IMR-90 (cell line): ENCODE measurements around the gene GNAI2. TPM values are rescaled to one million over a fixed set of nuclear protein-coding genes. Genes with fewer than 3 reads are reported as not detected.

ENCODE experiments used
- ATAC-seq: fragments of 200-7000 bp; cut with Tn5 transposase; 2 replicates; pipeline ENCODE4 v1.9.1; 2020; ENCODE audit warnings: low read depth, mild to moderate bottlenecking, moderate library complexity
- BruUV-seq: library from RNA; stranded (reverse); fragments of 400-500 nt; replicated peaks from 2 replicates; lab custom pipeline; 2021; lab: Mats Ljungman, UMichigan
- CTCF ChIA-PET: fragments of 300-600 bp; formaldehyde crosslinking; extraction: SDS; loops from one replicate; lab custom pipeline; 2021; ENCODE audit warnings: antibody characterized with exemption; lab: Yijun Ruan, JAX
- POLR2A ChIA-PET: fragments of 300-600 bp; sonication (Branson Sonifier 250); formaldehyde crosslinking; loops from one replicate; lab custom pipeline; 2022; ENCODE audit warnings: antibody characterized with exemption; ENCODE audit not compliant: unreplicated experiment; lab: Charles Lee
- DNase-seq: peaks from one replicate; pipeline ENCODE4 v3.0.0; 2013
- H2AFZ ChIP-seq: replicated peaks from 2 replicates; pipeline ENCODE3; 2013; ENCODE audit warnings: low read length, mild to moderate bottlenecking; ENCODE audit not compliant: poor library complexity
- H2AK5ac ChIP-seq: 2 replicates; pipeline ENCODE4 v1.6.1; 2013; ENCODE audit warnings: low read depth, low read length, inconsistent platforms
- H2AK9ac ChIP-seq: replicated peaks from 2 replicates; pipeline ENCODE3; 2013; ENCODE audit warnings: mild to moderate bottlenecking, low read depth, low read length, moderate library complexity; ENCODE audit not compliant: poor library complexity
- H2BK120ac ChIP-seq: 2 replicates; pipeline ENCODE4 v1.6.1; 2013; ENCODE audit warnings: low read depth, low read length, inconsistent platforms
- H2BK15ac ChIP-seq: 3 replicates; pipeline ENCODE4 v1.6.1; 2013; ENCODE audit warnings: low read depth, low read length, inconsistent platforms
- H2BK20ac ChIP-seq: 2 replicates; pipeline ENCODE4 v1.6.1; 2013; ENCODE audit warnings: low read depth, mild to moderate bottlenecking, inconsistent platforms, low read length, moderate library complexity
- H2BK5ac ChIP-seq: 2 replicates; pipeline ENCODE4 v1.6.1; 2013; ENCODE audit warnings: mild to moderate bottlenecking, low read depth, low read length, inconsistent platforms; ENCODE audit not compliant: poor library complexity, severe bottlenecking
- H3K14ac ChIP-seq: replicated peaks from 2 replicates; pipeline ENCODE4 v1.6.1; 2013; ENCODE audit warnings: low read depth, low read length, inconsistent platforms
- H3K18ac ChIP-seq: 2 replicates; pipeline ENCODE4 v1.6.1; 2013; ENCODE audit warnings: low read depth, low read length, control low read depth
- H3K23ac ChIP-seq: 2 replicates; pipeline ENCODE4 v1.6.1; 2013; ENCODE audit warnings: low read depth, low read length, inconsistent platforms
- H3K27ac ChIP-seq: 2 replicates; pipeline ENCODE4 v1.5.1; 2013; ENCODE audit warnings: mild to moderate bottlenecking, control low read depth, low read length; ENCODE audit not compliant: insufficient read depth
- H3K27me3 ChIP-seq: 2 replicates; pipeline ENCODE4 v1.6.1; 2013; ENCODE audit warnings: low read length; ENCODE audit not compliant: control insufficient read depth, insufficient read depth
- H3K36me3 ChIP-seq: 2 replicates; pipeline ENCODE4 v1.6.1; 2013; ENCODE audit warnings: low read length, mixed read lengths; ENCODE audit not compliant: control insufficient read depth, insufficient read depth
- H3K4ac ChIP-seq: 2 replicates; pipeline ENCODE4 v1.6.1; 2013; ENCODE audit warnings: low read depth, low read length, inconsistent platforms
- H3K4me1 ChIP-seq: 2 replicates; pipeline ENCODE4 v1.6.1; 2013; ENCODE audit warnings: low read length, mixed read lengths; ENCODE audit not compliant: control insufficient read depth, insufficient read depth
- H3K4me2 ChIP-seq: 2 replicates; pipeline ENCODE4 v1.6.1; 2013; ENCODE audit warnings: low read depth, mild to moderate bottlenecking, control low read depth, low read length, moderate library complexity
- H3K4me3 ChIP-seq: 2 replicates; pipeline ENCODE4 v1.5.1; 2013; ENCODE audit warnings: low read depth, mild to moderate bottlenecking, control low read depth, low read length, moderate library complexity; ENCODE audit not compliant: insufficient read depth
- H3K56ac ChIP-seq: 2 replicates; pipeline ENCODE4 v1.6.1; 2013; ENCODE audit warnings: low read length, inconsistent platforms; ENCODE audit not compliant: insufficient read depth; ENCODE audit errors: extremely low read depth
- H3K79me1 ChIP-seq, 2 experiments: 2 replicates each; pipeline ENCODE4 v1.6.1; 2013; ENCODE audit warnings: low read length in 2 of 2, inconsistent platforms in 1 of 2, low read depth in 1 of 2
- H3K9ac ChIP-seq: 2 replicates; pipeline ENCODE4 v1.6.1; 2013; ENCODE audit warnings: low read depth, low read length, control low read depth
- H3K9me1 ChIP-seq: 2 replicates; pipeline ENCODE4 v1.6.1; 2013; ENCODE audit warnings: low read length, inconsistent platforms; ENCODE audit not compliant: insufficient read depth
- H3K9me3 ChIP-seq: 2 replicates; pipeline ENCODE4 v1.6.1; 2013; ENCODE audit warnings: low read length; ENCODE audit not compliant: control insufficient read depth, insufficient read depth
- H4K20me1 ChIP-seq: 2 replicates; pipeline ENCODE4 v1.6.1; 2013; ENCODE audit warnings: low read length, inconsistent platforms; ENCODE audit not compliant: insufficient read depth
- H4K5ac ChIP-seq: 2 replicates; pipeline ENCODE4 v1.6.1; 2013; ENCODE audit warnings: mild to moderate bottlenecking, low read depth, low read length, control low read depth
- H4K8ac ChIP-seq, 2 experiments: 2 replicates each; pipeline ENCODE4 v1.6.1; 2013; ENCODE audit warnings: low read depth in 2 of 2, low read length in 2 of 2, control low read depth in 1 of 2, inconsistent platforms in 1 of 2
- H4K91ac ChIP-seq: 2 replicates; pipeline ENCODE4 v1.6.1; 2013; ENCODE audit warnings: low read depth, low read length, inconsistent platforms; ENCODE audit not compliant: insufficient read depth
- BHLHE40 ChIP-seq: fragments of 150-350 bp; IDR thresholded peaks from 2 replicates; pipeline ENCODE4 v1.6.1; 2016; ENCODE audit warnings: mild to moderate bottlenecking, low read depth, low read length
- CEBPB ChIP-seq: IDR thresholded peaks from 2 replicates; pipeline ENCODE4 v1.6.1; 2012; ENCODE audit warnings: low read depth, low read length, improper control_type of control experiment
- CHD1 ChIP-seq: IDR thresholded peaks from 2 replicates; pipeline ENCODE4 v1.6.1; 2012; ENCODE audit warnings: low read depth, low read length, improper control_type of control experiment
- CTCF ChIP-seq: conservative IDR thresholded peaks from 2 replicates; pipeline ENCODE4 v1.5.1; 2012; ENCODE audit warnings: mild to moderate bottlenecking, low read depth, low read length, improper control_type of control experiment
- FOS ChIP-seq: fragments of 150-350 bp; IDR thresholded peaks from 2 replicates; pipeline ENCODE4 v1.6.1; 2016; ENCODE audit warnings: low read depth, low read length
- MAFK ChIP-seq: IDR thresholded peaks from 2 replicates; pipeline ENCODE4 v1.6.1; 2012; ENCODE audit warnings: low read depth, low read length, improper control_type of control experiment
- MAZ ChIP-seq: IDR thresholded peaks from 2 replicates; pipeline ENCODE4 v1.6.1; 2012; ENCODE audit warnings: low read depth, mild to moderate bottlenecking, low read length, improper control_type of control experiment, moderate library complexity, borderline replicate concordance
- MXI1 ChIP-seq: IDR thresholded peaks from 2 replicates; pipeline ENCODE4 v1.6.1; 2012; ENCODE audit warnings: low read depth, mild to moderate bottlenecking, low read length, moderate library complexity, borderline replicate concordance
- NFE2L2 ChIP-seq: fragments of 150-350 bp; IDR thresholded peaks from 2 replicates; pipeline ENCODE4 v1.6.1; 2016; ENCODE audit warnings: low read depth, mild to moderate bottlenecking, low read length
- POLR2A ChIP-seq: IDR thresholded peaks from 2 replicates; pipeline ENCODE4 v1.6.1; 2012; ENCODE audit warnings: mild to moderate bottlenecking, low read depth, low read length
- RAD21 ChIP-seq: IDR thresholded peaks from 2 replicates; pipeline ENCODE4 v1.6.1; 2012; ENCODE audit warnings: low read length, improper control_type of control experiment
- RCOR1 ChIP-seq: IDR thresholded peaks from 2 replicates; pipeline ENCODE4 v1.6.1; 2012; ENCODE audit warnings: mild to moderate bottlenecking, low read length, improper control_type of control experiment; ENCODE audit not compliant: insufficient replicate concordance
- RFX5 ChIP-seq: IDR thresholded peaks from 2 replicates; pipeline ENCODE4 v1.8.0; 2012; ENCODE audit warnings: low read depth, mild to moderate bottlenecking, low read length, moderate library complexity
- WGBS, 2 experiments: methylation state at CpG; one replicate each; pipeline versions ENCODE4 v1.1.5 to v1.1.7; 2013; ENCODE audit warnings: missing lambda C conversion rate in 2 of 2; ENCODE audit not compliant: insufficient read length in 1 of 2; ENCODE audit errors: extremely low coverage in 2 of 2; 5-methylcytosine and 5-hydroxymethylcytosine counted together
- dilution Hi-C: fragments of 300-500 bp; cut with HindIII; formaldehyde crosslinking; loops from one replicate; pipeline ENCODE4 v1.14.3; 2018; ENCODE audit warnings: low sequenced_read_pairs; ENCODE audit not compliant: unreplicated experiment
- in situ Hi-C: fragments of 300-500 bp; cut with MboI; formaldehyde crosslinking; loops from 3 replicates; pipeline ENCODE4 v1.14.3; 2019; ENCODE audit warnings: low sequenced_read_pairs, inconsistent platforms, mixed read lengths
- intact Hi-C: fragments of 100-400 bp; cut with micrococcal nuclease; formaldehyde crosslinking; loops from 2 replicates; pipeline ENCODE4 v1.10.0; 2022
- polyA plus RNA-seq, 3 experiments: library from polyadenylated mRNA; depleted of rRNA; stranded (reverse); fragments of >200 nt; gene quantifications; 2 replicates each; pipeline ENCODE4 v1.2.3, GENCODE V29; 2012; ENCODE audit warnings: low replicate concordance in 1 of 3
- total RNA-seq: library from RNA; depleted of rRNA; stranded (reverse); fragments of >200 nt; gene quantifications from 2 replicates; pipeline ENCODE4 v1.2.3, GENCODE V29; 2012

GNAI2 gene
- total and polyA plus RNA-seq, 2 of the 4 experiments (the other 2 are of a cell fraction): 867 to 1,079 TPM

- Histone ChIP-seq H4K8ac (no peak overlapping the region; a peak in 1 of 4 replicates), H2BK15ac (no peak overlapping the region), H3K14ac (no peak overlapping the region), H3K9me3 (no peaks in the 10 kb centered on the region), H2AK5ac (no peak overlapping the region), H4K5ac (no peak overlapping the region), H3K79me1 (peaks cover 0 to 76% of the 10 kb centered on the region in 2 experiments; a peak in 3 of 4 replicates), H4K91ac (no peak overlapping the region), H2BK20ac (no peak overlapping the region), H4K20me1 (peaks cover 86% of the 10 kb centered on the region), H3K18ac (no peak overlapping the region), H3K27ac (no peak overlapping the region), H2AK9ac (peak overlapping the region; percentile 63), H2BK5ac (no peak overlapping the region), H3K4me2 (no peak overlapping the region), H3K4ac (no peak overlapping the region), H3K4me3 (no peak overlapping the region), H3K27me3 (no peaks in the 10 kb centered on the region), H3K4me1 (peaks cover 52% of the 10 kb centered on the region), H3K36me3 (peaks cover 23% of the 10 kb centered on the region), H3K56ac (no peak overlapping the region), H2AFZ (no peak overlapping the region), H2BK120ac (no peak overlapping the region), H3K23ac (no peak overlapping the region), H3K9ac (no peak overlapping the region), H3K9me1 (peaks cover 10% of the 10 kb centered on the region)
- in situ Hi-C loops (no loop called here), intact Hi-C loops (no loop called here), dilution Hi-C loops (no loop called here)
- ATAC-seq (no peak), DNase-seq (no peak)
- TF ChIP-seq CHD1 (no peak), RAD21 (no peak), CTCF (no peak), RCOR1 (no peak), POLR2A (no peak), RFX5 (no peak), MXI1 (no peak), BHLHE40 (no peak), MAFK (no peak), MAZ (no peak), CEBPB (no peak), NFE2L2 (no peak), FOS (no peak)
- CTCF ChIA-PET: no interaction called here
- POLR2A ChIA-PET: no interaction called here
- no CpG with 5 or more reads among the region's 7 CpGs for WGBS, 2 experiments
- no TSS peak for BruUV-seq
These were observed 5.8 kb downstream of the GNAI2 start for GRCh38 chr3:50241713-50242380.
